HCT116 (cell line): ENCODE measurements around the gene UBTD2.

ENCODE experiments used
- EGR1 ChIP-seq: IDR thresholded peaks from 2 replicates; pipeline ENCODE4 v1.6.1; 2012; ENCODE audit warnings: low read depth
- EZH2phosphoT487 ChIP-seq: fragments of 200-600 bp; IDR thresholded peaks from 2 replicates; pipeline ENCODE4 v1.6.1; 2018; ENCODE audit warnings: antibody characterized with exemption, borderline replicate concordance
- RAD21 ChIP-seq: IDR thresholded peaks from 2 replicates; pipeline ENCODE4 v1.6.1; 2012; ENCODE audit warnings: low read depth, mild to moderate bottlenecking
- SIN3A ChIP-seq: IDR thresholded peaks from 2 replicates; pipeline ENCODE4 v1.6.1; 2012; ENCODE audit warnings: low read depth
- ZNF274 ChIP-seq: fragments of 200-500 bp; sonication (Bioruptor generic); IDR thresholded peaks from 2 replicates; pipeline ENCODE4 v1.6.1; 2014; ENCODE audit warnings: mild to moderate bottlenecking, low read depth, low read length, inconsistent platforms

DNA sequence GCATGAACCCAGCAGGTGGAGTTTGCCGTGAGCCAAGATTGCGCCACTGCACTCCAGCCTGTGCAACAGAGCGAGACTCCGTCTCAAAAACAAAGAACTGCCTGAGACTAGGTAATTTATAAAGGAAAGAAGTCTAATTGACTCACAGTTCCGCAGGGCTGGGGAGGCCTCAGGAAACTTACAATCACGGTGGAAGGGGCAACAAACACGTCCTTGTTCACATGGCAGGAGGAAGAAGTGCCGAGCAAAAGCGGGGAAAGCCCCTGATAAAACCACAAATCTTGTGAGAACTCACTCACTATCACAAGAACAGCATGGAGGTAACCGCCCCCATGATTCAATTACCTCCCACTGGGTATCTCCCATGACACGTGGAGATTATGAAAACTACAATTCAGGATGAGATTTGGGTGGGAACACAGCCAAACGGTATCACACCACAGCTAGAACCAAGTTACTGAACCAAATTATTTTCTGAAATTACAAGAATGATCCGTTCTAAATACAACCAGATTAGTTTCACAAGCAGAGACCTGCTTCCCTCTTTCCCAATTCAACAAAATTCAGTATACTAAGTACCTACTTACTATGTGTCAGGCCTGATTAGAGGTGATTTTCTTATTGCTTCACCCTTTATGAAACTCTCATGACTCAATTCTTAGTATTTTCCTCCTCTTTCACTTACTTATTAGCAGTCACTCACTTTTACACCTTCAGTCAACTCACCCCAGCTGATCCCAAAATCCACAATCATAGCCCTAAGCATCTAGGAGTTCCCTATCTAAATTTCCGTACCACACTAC lies 8.4 kb downstream of the UBTD2 start:
- TF ChIP-seq RAD21 (no peak), SIN3A (no peak), EZH2phosphoT487 (no peak), ZNF274 (no peak), EGR1 (no peak)
